ENCODE measurements around the gene CHN1.

CHN1 gene

GRCh38 chr2:174945601-174946260, 59.5 kb downstream of the CHN1 start:
- POLR2A ChIA-PET = no interaction called here
- no peak for DNase-seq (ENCODE audit: low read depth, low spot score)
- no peak for TF ChIP-seq CTCF (IDR thresholded peaks at IDR 0.05; ENCODE audit: insufficient read depth, low read length, missing control alignments)
- H3K4me3 ChIP-seq (ENCODE audit: low read depth, low read length) = no peak overlapping the region
- CTCF ChIA-PET = no interaction called here

GRCh38 chr2:174939046-174939445, 66.1 kb downstream of the CHN1 start:
- peak; percentile 23 for DNase-seq (ENCODE audit: low read depth, low spot score)
- H3K4me3 ChIP-seq (ENCODE audit: low read depth, low read length) = no peak overlapping the region
- POLR2A ChIA-PET = no interaction called here
- CTCF ChIA-PET = interaction anchor here (0.7 to 1.8 kb wide), 3 partner anchors 168 to 190 kb away, joined by 3 to 7 read pairs (median 3); partner anchors contain the start of gene CHRNA1
- TF ChIP-seq CTCF (IDR thresholded peaks at IDR 0.05; ENCODE audit: insufficient read depth, low read length, missing control alignments) = no peak

- ChIA-PET POLR2A (no interaction called here), CTCF (interaction anchor here (1.1 kb wide), 1 partner anchor 16 kb away, joined by 3 read pairs; no protein-coding TSS in a partner anchor)
- no peak overlapping the region for H3K4me3 ChIP-seq (ENCODE audit: low read depth, low read length)
- no peak for DNase-seq (ENCODE audit: low read depth, low spot score)
- TF ChIP-seq CTCF (IDR thresholded peaks at IDR 0.05; ENCODE audit: insufficient read depth, low read length, missing control alignments) = no peak
Measured at GRCh38 chr2:174931724-174932123, 73.5 kb downstream of the CHN1 start.

GRCh38 chr2:174929786-174930185, 75.4 kb downstream of the CHN1 start:
- no peak for DNase-seq (ENCODE audit: low read depth, low spot score)
- TF ChIP-seq CTCF (IDR thresholded peaks at IDR 0.05; ENCODE audit: insufficient read depth, low read length, missing control alignments) = no peak
- CTCF ChIA-PET = no interaction called here
- H3K4me3 ChIP-seq (ENCODE audit: low read depth, low read length) = no peak overlapping the region
- POLR2A ChIA-PET = no interaction called here

- ChIA-PET CTCF (no interaction called here), POLR2A (no interaction called here)
- TF ChIP-seq CTCF (IDR thresholded peaks at IDR 0.05; ENCODE audit: insufficient read depth, low read length, missing control alignments) = no peak
- no peak overlapping the region for H3K4me3 ChIP-seq (ENCODE audit: low read depth, low read length)
- DNase-seq (ENCODE audit: low read depth, low spot score) = no peak
Measured at GRCh38 chr2:174925046-174925784, 80.0 kb downstream of the CHN1 start.

- no peak overlapping the region for H3K4me3 ChIP-seq (ENCODE audit: low read depth, low read length)
- no peak for DNase-seq (ENCODE audit: low read depth, low spot score)
- no peak for TF ChIP-seq CTCF (IDR thresholded peaks at IDR 0.05; ENCODE audit: insufficient read depth, low read length, missing control alignments)
- POLR2A ChIA-PET = no interaction called here
- CTCF ChIA-PET = no interaction called here
Measured at GRCh38 chr2:174924061-174924693, 81.0 kb downstream of the CHN1 start.
